Fibroblast of mammary gland (primary cell): Measurements from ENCODE around the gene CPZ.

Experiments
- DNase-seq: peaks from one replicate; pipeline ENCODE4 v3.0.0-alpha.2; 2010; ENCODE audit warnings: low read depth
- H3K4me3 ChIP-seq: 2 replicates; pipeline ENCODE4 v1.5.1; 2011; ENCODE audit warnings: low read depth, mild to moderate bottlenecking, low read length, moderate library complexity; ENCODE audit not compliant: control insufficient read depth
- TF ChIP-seq, protein P1 (sequence below): conservative IDR thresholded peaks from 2 replicates; pipeline ENCODE4 v1.5.1; 2011; ENCODE audit warnings: low read depth, low read length, inconsistent platforms; ENCODE audit not compliant: control insufficient read depth, insufficient read depth

The CPZ gene

DNA sequence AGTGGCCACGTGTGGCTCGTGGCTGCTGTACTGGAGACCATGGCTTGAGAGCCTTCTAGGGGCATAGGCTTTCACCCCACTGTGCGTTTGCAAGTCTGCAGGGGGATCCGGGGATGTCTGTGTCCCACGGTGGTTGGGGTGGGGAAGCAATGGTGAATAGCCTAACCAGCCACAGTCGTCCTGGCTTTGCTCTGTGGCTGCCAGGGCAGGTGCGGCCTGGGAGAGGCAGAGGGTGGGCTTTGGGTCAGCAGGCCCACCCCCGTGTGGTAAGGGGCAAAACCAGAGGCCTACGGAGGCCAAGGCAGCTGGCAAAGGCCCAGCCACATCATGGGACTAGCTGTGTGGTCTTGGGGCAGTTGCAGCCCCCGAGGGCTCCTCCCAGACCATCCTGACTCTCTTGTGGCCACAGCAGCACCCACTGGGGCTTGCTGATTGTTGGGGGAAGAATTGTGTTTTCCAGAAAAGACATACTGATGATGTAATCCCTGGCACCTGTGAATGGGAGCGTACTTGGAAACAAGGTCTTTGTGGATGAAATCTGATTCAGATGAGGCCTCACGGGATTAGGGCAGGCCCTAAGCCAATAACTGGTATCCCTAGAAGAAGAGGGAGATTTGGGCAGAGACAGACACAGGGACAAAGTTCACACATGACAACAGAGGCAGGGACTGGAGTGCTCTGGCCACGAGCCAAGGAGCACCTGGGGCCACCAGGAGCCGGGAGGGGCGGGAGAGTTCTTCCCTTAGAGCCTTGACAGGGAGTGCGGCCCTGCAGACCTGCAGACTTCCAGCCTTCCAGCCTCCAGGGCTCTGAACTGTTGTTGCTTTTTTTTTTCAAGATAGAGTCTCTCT lies 2.9 kb downstream of the CPZ start:
- H3K4me3 ChIP-seq: no peak overlapping the region
- DNase-seq: peak; percentile 24
- TF ChIP-seq, protein P1, sequence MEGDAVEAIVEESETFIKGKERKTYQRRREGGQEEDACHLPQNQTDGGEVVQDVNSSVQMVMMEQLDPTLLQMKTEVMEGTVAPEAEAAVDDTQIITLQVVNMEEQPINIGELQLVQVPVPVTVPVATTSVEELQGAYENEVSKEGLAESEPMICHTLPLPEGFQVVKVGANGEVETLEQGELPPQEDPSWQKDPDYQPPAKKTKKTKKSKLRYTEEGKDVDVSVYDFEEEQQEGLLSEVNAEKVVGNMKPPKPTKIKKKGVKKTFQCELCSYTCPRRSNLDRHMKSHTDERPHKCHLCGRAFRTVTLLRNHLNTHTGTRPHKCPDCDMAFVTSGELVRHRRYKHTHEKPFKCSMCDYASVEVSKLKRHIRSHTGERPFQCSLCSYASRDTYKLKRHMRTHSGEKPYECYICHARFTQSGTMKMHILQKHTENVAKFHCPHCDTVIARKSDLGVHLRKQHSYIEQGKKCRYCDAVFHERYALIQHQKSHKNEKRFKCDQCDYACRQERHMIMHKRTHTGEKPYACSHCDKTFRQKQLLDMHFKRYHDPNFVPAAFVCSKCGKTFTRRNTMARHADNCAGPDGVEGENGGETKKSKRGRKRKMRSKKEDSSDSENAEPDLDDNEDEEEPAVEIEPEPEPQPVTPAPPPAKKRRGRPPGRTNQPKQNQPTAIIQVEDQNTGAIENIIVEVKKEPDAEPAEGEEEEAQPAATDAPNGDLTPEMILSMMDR: no peak

- H3K4me3 ChIP-seq: no peak overlapping the region
- DNase-seq: no peak
- TF ChIP-seq, protein P1: no peak
These were observed 4.3 kb downstream of the CPZ start for GRCh38 chr4:8596891-8597290.

- DNase-seq: no peak
- H3K4me3 ChIP-seq: no peak overlapping the region
- TF ChIP-seq, protein P1: no peak
These were observed 4.8 kb downstream of the CPZ start for GRCh38 chr4:8597319-8597718.

DNA sequence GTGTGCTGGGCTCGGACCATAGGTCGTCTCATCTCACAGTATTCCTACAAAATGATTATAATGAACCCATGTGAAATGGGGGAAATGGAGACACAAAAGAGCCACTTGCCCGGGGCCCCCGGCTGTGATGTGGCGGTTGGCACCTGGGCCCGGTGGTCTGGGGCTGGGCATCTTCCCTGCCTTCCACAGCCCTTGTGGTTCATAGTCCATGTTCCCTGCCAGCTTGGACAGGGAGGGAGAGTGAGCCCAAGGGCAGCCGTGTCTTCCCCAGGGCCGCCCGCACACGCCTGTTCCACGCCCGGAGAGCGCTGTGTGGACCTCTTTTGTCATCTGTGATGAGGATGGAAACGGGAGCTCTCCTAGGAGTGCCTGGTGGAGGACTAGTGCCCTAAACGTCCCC lies 5.2 kb downstream of the CPZ start:
- TF ChIP-seq, protein P1: no peak
- no peak for DNase-seq
- H3K4me3 ChIP-seq: no peak overlapping the region

DNA sequence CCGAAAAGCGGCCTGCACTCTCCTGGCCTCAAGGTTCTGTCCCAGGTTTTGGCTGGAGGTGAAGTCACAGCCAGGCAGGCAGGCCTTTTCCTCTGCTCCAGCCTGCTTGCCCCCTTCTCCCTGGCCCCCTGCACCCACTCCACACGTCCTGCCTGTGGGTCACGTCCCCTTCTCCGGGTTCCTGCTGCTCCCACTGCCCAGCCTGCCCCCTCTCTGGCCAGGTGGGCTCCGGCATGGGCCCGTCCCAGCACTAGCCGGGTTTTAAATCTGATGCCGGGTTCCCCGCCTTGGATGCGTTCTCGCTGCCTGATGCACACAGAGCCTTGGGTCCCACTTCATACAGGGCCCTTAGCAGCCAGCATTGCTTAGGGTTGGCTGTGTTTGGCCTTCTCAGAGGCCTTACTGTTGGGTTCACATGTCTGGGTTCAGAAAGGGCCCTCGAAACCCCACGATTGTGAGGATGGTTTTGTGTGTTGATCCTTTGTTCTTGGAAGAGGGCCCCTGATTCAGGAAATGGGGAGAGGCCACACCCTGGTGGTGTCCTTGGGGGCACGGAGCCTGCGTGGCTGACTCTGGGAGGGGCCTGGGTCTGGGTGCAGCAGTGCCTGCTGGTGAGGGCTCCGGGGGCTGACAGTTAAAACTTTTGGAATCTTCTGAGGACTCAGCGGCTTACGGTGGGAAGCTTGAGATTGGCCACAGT lies 6.0 kb downstream of the CPZ start:
- H3K4me3 ChIP-seq: no peak overlapping the region
- no peak for DNase-seq
- TF ChIP-seq, protein P1: no peak

GRCh38 chr4:8599091-8599460 lies 6.5 kb downstream of the CPZ start:
- TF ChIP-seq, protein P1: no peak
- H3K4me3 ChIP-seq: no peak overlapping the region
- no peak for DNase-seq
